Coronary artery (tissue), 2 donors: Measurements from ENCODE around the gene MTMR1.
A peak's percentile ranks its signal among the peaks of the same experiment; 100 is the strongest.

ENCODE experiments used
- DNase-seq: peaks from one replicate; pipeline ENCODE4 v3.0.0-alpha.2; 2017; ENCODE audit warnings: low spot score
- H3K27ac ChIP-seq, 2 donors: fragments of 200-600 bp; sonication (generic); one replicate each; pipeline ENCODE4 v1.5.1; 2016 to 2019
- H3K4me3 ChIP-seq: fragments of 200-600 bp; sonication (generic); 2 replicates; pipeline ENCODE4 v1.5.1; 2016; ENCODE audit warnings: mild to moderate bottlenecking, moderate library complexity
- TF ChIP-seq, protein P1 (sequence below): fragments of 200-600 bp; sonication (generic); IDR thresholded peaks from one replicate; pipeline ENCODE4 v1.5.1; 2019; ENCODE audit warnings: antibody characterized with exemption

Gene MTMR1

DNA sequence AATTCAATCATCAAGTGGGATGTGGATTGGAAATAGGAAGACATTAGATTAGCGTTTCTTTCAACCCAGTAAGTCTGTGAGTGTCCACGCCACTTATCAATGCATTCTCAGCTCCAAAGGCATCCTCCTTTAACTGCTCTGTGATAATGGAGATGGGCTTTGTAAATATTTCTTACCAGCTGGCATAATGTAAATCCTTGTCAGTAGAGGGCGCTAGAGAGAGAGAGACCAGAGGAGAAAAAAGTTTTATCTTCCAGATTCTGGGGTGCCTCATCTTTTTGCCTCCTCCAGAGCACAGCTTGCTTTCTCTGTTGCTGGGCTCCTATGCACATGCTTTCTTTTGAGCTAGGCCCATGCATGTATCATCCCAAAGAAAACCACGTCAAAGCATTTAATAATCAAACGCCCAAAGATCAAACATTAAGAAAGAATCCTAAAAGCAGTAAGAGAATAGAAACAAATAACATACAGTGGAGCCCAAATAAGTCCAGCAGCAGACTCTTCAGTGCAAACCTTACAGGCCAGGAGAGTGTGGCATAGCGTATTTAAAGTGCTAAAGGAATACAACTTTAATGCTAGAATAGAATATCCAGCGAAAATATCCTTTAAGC lies 9.6 kb upstream of the MTMR1 start:
- TF ChIP-seq, protein P1, sequence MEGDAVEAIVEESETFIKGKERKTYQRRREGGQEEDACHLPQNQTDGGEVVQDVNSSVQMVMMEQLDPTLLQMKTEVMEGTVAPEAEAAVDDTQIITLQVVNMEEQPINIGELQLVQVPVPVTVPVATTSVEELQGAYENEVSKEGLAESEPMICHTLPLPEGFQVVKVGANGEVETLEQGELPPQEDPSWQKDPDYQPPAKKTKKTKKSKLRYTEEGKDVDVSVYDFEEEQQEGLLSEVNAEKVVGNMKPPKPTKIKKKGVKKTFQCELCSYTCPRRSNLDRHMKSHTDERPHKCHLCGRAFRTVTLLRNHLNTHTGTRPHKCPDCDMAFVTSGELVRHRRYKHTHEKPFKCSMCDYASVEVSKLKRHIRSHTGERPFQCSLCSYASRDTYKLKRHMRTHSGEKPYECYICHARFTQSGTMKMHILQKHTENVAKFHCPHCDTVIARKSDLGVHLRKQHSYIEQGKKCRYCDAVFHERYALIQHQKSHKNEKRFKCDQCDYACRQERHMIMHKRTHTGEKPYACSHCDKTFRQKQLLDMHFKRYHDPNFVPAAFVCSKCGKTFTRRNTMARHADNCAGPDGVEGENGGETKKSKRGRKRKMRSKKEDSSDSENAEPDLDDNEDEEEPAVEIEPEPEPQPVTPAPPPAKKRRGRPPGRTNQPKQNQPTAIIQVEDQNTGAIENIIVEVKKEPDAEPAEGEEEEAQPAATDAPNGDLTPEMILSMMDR = peak; percentile 22
- no peak overlapping the region for H3K27ac ChIP-seq
- no peak for DNase-seq
- H3K4me3 ChIP-seq = no peak overlapping the region

DNA sequence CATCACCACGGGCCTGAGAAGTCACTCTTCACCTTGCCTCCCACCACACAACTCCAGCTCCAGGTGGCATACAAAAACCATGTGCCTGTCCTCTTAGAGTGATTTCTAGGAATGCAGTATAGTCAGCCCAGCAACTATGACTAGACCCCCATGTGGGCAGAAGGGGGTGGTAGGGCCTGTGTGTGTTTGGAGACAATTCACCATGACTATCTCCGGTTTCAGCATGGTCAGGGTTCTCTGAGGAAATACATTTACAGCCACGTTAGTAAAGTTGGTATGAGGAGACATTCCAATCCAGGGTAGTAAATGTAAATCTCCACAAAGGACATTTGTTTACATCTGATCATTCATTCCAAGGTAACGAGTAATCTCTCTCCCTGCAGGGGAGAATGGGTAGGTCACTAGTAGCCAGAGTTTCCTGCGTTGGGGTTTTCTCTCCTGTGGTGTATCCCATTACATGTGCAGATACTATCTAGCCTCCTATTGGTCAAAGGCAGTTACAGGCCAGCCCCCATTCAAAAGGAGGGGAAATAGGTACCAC lies 4.2 kb upstream of the MTMR1 start:
- H3K27ac ChIP-seq = no peak overlapping the region
- DNase-seq = no peak
- H3K4me3 ChIP-seq = no peak overlapping the region
- TF ChIP-seq, protein P1 = no peak

DNA sequence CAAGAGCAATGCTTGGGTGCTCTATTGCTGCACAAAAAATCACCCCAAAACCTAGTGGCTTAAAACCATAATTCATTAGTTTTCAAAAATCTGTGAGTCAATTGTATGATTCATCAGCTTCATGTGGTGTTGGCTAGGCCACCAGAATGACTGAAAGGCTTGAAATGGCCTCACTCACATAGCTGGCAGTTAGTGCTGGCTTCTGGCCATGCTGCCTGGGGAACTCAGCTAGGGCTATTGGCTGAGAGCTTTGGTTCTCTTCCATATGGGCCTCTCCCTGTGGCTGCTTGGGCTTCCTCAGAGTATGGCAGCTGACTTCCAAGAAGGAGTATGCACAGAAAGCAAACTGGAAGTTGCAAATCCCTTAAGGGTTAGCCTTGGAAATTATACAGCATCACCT lies 3.1 kb upstream of the MTMR1 start:
- no peak for DNase-seq
- Histone ChIP-seq H3K4me3 (no peak overlapping the region), H3K27ac (no peak overlapping the region)
- TF ChIP-seq, protein P1 = no peak

DNA sequence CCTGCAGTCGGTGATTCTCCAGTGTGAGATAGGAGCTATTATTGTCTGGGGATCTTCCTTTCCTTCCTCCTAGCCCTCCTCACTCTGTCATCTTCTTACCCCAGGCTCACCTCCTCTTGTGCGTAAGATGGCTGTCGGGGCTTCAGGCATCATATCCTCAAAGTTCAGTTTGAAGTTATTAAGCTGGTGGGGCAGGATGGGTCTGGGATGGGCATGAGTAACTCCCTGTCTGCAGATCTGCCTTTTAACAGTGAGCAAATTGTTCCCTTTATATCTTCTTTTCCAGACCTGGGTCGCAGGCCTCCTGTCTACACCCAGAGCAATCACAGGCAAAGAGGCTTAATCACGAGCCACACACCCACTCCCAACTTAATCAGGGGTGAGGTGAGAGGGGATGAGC lies 900 bp upstream of the MTMR1 start:
- Histone ChIP-seq H3K27ac (peak overlapping the region; percentile 81 to 97), H3K4me3 (peak overlapping the region; percentile 79)

DNA sequence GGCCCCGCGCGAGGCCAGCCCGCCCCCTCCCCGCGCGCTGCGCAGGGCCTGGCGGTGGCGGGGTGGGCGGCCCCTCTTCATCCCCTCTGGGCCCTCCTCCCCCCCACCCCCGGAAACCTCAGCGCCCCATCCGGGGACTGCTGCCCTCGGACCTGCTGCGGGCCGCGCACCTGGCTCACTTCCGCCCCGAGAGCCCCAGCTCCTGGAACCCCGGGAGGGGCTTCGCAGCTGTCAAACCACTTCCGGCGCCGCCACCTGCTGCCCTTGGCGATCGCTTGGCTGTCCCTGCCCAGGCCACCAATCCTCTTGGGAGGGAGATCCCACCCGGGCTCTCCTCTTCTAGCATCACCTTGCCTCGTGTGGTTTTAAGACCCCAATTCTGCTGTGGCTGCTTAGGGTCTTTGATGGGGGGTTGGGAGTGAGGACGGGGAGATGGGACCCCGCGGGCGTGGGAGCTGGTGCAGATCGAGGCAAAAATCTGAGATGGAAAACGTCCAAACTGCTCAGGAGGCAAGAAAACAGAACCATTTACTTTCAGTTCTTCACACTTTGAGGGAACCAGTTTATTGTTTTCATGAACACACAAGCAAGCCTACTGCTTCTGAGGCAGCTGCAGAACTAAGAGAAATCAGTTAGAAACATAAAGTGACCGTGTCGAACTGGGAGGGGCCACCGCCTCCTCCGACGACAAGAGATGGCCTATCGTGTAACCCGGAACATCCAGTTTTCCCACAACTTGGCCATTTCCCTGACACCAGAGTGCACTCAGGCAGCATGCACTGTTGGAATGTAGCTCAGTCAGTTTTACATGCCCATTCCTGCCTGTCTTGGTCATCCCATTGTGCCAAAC lies 754 bp downstream of the MTMR1 start:
- DNase-seq = no peak
- Histone ChIP-seq H3K27ac (peak overlapping the region; percentile 81 to 97), H3K4me3 (peak overlapping the region; percentile 79)
- TF ChIP-seq, protein P1 = no peak

More for the DNA sequence above, 900 bp upstream of the MTMR1 start:
- DNase-seq = no peak
- TF ChIP-seq, protein P1 = no peak

DNA sequence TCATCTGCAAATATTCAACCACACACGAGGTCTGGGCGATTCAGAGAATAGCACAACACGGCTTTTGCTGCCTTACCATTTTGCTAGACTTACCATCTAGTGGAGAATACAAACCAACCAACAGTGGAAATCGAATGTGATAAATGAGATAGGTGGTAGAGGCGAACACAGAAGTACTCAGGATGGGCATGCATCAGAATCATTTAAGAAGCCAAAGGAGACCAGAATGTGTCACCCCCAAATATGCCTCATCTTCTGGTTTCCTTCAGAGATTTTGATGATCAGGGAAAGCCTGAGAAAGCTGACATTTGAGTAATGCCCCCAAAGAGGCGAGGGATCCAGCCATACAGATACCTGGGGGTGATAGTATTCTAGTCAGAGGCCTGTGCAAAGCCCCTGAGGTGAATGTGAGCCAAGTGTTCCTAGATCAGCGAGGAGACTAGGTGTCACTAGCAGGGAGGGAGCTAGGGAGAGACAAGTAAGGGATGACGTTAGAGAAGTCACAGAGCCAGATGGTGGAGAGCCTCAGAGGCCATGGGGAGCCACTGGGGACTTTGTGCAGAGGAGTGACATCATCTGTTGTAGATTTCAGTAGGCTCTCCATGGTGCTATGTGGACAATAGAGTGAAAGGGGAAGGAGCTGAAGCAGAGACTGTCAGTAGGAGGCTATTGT lies 1.7 kb downstream of the MTMR1 start:
- Histone ChIP-seq H3K4me3 (peak overlapping the region; percentile 79), H3K27ac (peak overlapping the region in 1 of 2 donors; percentile 97)
- TF ChIP-seq, protein P1 = no peak
- no peak for DNase-seq
